Loucy (cell line): ENCODE data around the gene PKNOX2.

Experiments
- CTCF ChIP-seq: fragments of 200-600 bp; sonication (generic); conservative IDR thresholded peaks from 2 replicates; pipeline ENCODE4 v1.5.1; 2014; ENCODE audit warnings: mild to moderate bottlenecking, antibody characterized with exemption, low read length
- EZH2phosphoT487 ChIP-seq: fragments of 200-600 bp; IDR thresholded peaks from 2 replicates; pipeline ENCODE4 v1.6.1; 2018; ENCODE audit warnings: antibody characterized with exemption, mild to moderate bottlenecking, moderate library complexity, borderline replicate concordance

GRCh38 chr11:125235071-125235471, 70.5 kb downstream of the PKNOX2 start:
- TF ChIP-seq CTCF = no peak
- TF ChIP-seq EZH2phosphoT487 = no peak
